TTC549 (cell line): ENCODE data around the gene CTIF.

Source experiments
- FAIRE-seq: peaks from 2 replicates; lab custom pipeline; 2012; peaks lifted over from hg19 to GRCh38; lab: Jason Lieb, UNC

The CTIF gene

GRCh38 chr18:48754993-48755473 lies 216.2 kb downstream of the CTIF start:
- no peak for FAIRE-seq

- FAIRE-seq: no peak
These were observed 217.8 kb downstream of the CTIF start for GRCh38 chr18:48756511-48757226.

- FAIRE-seq: no peak
These were observed 218.5 kb downstream of the CTIF start for GRCh38 chr18:48757367-48757766.

DNA sequence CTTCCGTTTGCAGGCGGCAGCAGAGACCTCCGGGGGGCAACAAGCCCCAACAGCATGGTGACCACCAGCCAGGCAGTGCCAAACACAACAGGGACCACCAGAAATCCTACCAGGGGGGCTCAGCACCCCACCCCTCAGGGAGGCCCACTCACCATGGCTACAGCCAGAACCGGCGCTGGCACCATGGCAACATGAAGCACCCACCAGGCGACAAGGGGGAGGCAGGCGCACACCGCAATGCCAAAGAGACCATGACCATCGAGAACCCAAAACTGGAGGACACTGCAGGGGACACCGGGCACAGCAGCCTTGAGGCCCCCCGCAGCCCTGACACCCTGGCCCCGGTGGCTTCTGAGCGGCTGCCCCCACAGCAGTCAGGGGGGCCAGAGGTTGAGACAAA lies 219.1 kb downstream of the CTIF start:
- no peak for FAIRE-seq

DNA sequence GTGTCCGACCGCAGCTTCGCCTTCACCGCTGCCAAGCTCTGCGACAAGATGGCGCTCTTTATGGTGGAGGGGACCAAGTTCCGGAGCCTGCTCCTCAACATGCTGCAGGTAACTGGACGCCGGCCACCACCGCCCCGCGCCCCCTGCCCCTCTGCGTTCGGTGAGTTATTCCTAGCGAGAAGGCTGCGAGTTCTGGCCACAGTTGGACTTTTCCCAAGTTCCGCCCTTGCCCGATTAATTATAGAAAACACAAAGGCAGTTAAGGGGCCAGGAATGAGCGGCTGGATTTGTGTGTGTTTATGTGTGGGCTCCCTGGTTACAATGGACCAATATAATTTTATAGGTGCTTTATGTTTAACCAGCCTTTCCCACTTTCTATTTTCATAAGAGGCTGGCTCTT lies 222.8 kb downstream of the CTIF start:
- no peak for FAIRE-seq

DNA sequence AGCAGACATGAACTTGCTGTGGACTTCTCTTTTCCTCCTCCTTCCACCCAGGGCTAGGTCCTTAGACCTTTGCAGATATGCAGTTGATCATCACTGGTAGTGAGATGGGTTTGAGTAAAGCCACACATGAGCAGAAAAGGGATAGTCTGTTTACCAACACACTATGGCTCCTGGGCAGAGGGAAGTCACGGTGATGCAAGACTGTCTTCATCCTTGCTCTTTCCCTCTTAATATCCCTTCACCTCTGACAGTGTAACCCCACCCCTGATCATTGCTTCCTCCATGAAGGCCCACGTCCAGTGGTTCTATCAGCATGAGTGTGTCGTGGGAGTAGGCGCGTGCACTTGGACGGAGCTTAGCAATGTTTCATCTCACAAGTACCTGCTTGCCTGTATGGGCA lies 223.2 kb downstream of the CTIF start:
- FAIRE-seq: no peak

DNA sequence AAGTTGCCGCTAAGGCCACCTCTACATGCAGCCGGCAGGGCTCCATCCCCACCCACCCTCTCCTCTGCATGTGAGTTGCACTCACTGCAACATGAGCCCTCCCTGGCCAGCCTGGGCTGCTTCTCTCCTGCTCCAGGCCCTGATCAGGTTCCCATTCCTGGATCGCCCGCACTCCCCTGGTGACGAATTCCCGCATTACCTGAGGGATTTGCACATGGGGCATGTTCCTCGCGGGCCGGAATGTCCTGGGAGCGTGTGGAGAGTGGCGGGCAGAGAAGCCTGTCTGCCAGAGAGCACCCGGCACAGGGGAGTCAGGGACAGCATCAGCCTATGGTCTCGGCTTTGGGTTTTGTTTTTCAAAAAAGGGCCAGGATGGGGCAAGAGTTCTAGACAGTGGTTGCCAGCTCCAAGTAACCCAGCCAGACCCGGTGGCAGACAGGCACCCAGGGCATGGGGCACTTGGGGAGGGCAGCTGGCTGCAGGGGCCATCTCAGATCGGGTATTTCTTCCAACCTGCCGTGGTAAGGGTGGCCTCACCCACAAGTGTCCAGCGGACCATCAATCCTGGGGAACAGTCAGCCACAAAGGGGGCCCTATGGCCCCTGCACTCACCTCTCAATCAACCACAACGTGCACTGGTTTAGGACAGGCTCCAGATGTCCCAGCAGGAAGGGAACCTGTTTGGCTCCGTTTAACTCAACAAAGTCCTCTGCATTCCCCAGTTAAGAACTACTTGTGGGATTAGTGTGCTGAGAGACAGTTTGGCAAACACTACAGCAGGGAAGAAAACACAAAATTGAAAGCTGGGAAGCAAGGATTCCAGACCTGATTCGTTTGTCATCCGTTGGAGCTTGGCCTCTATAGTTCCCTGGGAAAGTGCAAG lies 224.2 kb downstream of the CTIF start:
- no peak for FAIRE-seq

DNA sequence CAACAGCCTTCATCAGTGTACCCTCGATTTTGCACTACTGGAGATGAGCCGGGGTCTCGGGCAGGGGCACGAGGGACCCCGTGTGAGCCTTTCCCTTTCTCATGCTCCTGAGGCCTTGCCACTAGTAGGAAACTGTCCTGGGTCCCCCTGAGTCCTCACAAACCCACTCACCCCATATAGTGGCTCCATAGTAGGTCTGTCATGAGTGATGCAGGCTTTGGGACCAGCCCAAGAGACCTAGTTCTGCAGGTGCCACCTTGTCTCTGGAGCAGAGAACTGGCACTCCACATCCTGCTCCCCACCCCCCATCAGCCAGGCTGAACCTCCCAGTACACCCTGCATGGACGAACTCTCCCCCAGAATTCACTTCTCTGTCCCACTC lies 224.9 kb downstream of the CTIF start:
- FAIRE-seq: no peak

- FAIRE-seq: no peak
These were observed 226.2 kb downstream of the CTIF start for GRCh38 chr18:48765053-48765452.

- no peak for FAIRE-seq
These were observed 227.2 kb downstream of the CTIF start for GRCh38 chr18:48766026-48766425.

- no peak for FAIRE-seq
These were observed 227.7 kb downstream of the CTIF start for GRCh38 chr18:48766487-48766886.

GRCh38 chr18:48767090-48767690 lies 228.4 kb downstream of the CTIF start:
- no peak for FAIRE-seq

GRCh38 chr18:48769006-48769636 lies 230.3 kb downstream of the CTIF start:
- no peak for FAIRE-seq

DNA sequence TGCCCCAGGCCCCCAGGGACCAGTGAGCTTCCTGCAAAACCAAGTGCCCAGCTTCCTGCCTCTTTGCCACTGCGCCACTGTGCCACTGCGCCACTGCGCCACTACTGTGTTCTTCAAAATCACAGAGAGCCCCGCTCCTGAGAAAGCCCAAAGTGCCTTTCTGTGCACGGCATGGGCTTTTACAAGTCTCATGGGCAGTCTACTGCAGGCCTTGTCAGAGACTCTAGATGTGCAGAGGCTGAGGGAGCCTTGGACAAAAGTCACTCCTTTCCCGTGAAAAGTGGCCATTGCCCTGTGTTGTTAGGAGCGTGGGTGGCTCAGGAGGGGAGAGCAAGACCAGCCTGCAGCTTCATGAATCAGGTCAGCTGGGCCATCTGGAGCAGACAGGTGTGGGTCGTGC lies 231.4 kb downstream of the CTIF start:
- no peak for FAIRE-seq

- FAIRE-seq: no peak
These were observed 233.0 kb downstream of the CTIF start for GRCh38 chr18:48771641-48772375.

DNA sequence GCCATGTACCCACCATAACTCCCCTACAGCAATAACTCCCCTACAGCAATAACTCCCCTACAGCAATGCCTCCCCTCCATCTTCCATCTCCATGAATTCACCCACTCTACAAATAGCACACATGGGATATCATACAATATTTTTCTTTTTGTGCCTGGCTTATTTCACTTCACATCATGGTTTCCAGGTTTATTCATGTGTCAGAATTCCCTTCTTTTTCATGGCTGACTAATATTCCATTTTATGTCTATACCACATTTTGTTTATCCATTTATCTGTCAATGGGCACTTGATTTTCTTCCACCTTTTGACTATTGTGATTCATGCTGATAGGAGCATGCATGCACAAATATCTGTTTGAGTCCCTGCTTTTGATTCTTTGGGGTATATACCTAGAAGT lies 233.6 kb downstream of the CTIF start:
- no peak for FAIRE-seq

DNA sequence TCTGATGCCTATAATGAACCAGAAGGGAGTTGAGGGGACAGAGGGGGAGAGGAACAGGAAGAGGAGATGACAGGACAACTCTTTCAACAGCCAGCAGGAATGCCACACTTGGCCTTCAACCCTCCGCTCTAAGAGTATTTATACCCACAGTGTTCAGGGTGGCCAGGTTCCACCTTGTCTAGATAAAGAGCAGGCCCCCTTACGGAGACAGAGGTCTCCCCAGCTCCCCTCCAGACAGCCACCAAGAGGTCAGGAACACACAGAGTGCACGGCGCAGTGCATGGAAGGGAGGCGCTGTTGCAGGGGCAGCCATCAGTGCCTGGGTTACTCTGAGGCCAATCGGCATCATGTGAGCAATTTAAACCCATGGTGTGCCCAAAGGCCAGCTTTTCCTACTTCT lies 235.0 kb downstream of the CTIF start:
- no peak for FAIRE-seq

GRCh38 chr18:48774941-48775340 lies 236.1 kb downstream of the CTIF start:
- FAIRE-seq: no peak

GRCh38 chr18:48775372-48776155 lies 236.7 kb downstream of the CTIF start:
- FAIRE-seq: no peak

DNA sequence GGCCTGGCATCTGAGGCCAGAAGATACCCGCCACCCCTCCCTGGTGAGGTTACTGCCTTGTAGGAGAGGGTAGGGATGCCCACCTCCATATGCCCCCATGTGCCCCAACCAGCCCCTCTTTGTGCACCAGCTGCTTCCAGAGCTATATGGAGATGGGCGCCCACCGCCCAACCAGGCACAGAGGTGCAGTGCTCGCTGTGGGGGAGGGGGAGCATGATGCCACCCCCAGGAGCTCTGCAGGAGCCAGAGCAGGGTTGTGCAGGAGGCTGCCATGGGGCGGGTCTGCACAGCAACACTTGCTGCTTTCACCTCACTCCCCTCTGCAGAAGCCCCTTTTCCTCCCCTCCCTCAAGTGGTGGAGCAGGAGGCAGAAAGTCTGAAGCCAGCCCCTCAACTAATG lies 237.3 kb downstream of the CTIF start:
- no peak for FAIRE-seq

GRCh38 chr18:48776641-48777025 lies 237.8 kb downstream of the CTIF start:
- no peak for FAIRE-seq
